ENCODE data around the gene MEAK7. TPM values are rescaled to one million over a fixed set of nuclear protein-coding genes. Genes with fewer than 3 reads are reported as not detected.
"Not testable (repeated sequence)": the region's sequence is repeated elsewhere in the genome, so short reads cannot be mapped to it uniquely, and the experiment has no call there.

Gene MEAK7
- total RNA-seq, 1 donor from 2014 or later, result 30.3 TPM

GRCh38 chr16:84527532-84528269 is 23.2 kb upstream of the MEAK7 start:
- Mint-ChIP-seq H3K27ac (peak overlapping the region; percentile 9), H3K36me3 (peaks cover 10% of the 10 kb centered on the region), H3K9me3 (peaks cover 7% of the 10 kb centered on the region), H3K4me1 (ENCODE audit: unreplicated experiment) (peaks cover 37% of the 10 kb centered on the region), H3K4me3 (no peak overlapping the region), H3K27me3 (no peaks in the 10 kb centered on the region)
- no peak for DNase-seq (ENCODE audit: extremely low spot score, unreplicated experiment)
- no peak for TF ChIP-seq CTCF (conservative IDR thresholded peaks at IDR 0.05)

- Mint-ChIP-seq H3K4me3 (peak overlapping the region; percentile 28), H3K4me1 (ENCODE audit: unreplicated experiment) (peaks cover 30% of the 10 kb centered on the region), H3K9me3 (peaks cover 7% of the 10 kb centered on the region), H3K27ac (peak overlapping the region; percentile 34), H3K27me3 (no peaks in the 10 kb centered on the region), H3K36me3 (peaks cover 3% of the 10 kb centered on the region)
- TF ChIP-seq CTCF (conservative IDR thresholded peaks at IDR 0.05), result no peak
- DNase-seq (ENCODE audit: extremely low spot score, unreplicated experiment), result no peak
Observed at GRCh38 chr16:84526794-84527531, 22.5 kb upstream of the MEAK7 start.

- H3K9me3 Mint-ChIP-seq; H3K27me3 Mint-ChIP-seq; H3K4me3 Mint-ChIP-seq; DNase-seq (ENCODE audit: extremely low spot score, unreplicated experiment); H3K36me3 Mint-ChIP-seq: not testable (repeated sequence)
- Mint-ChIP-seq H3K27ac (peak overlapping the region; percentile 11), H3K4me1 (ENCODE audit: unreplicated experiment) (peaks cover 33% of the 10 kb centered on the region)
Observed at GRCh38 chr16:84524941-84525581, 20.6 kb upstream of the MEAK7 start.

DNA sequence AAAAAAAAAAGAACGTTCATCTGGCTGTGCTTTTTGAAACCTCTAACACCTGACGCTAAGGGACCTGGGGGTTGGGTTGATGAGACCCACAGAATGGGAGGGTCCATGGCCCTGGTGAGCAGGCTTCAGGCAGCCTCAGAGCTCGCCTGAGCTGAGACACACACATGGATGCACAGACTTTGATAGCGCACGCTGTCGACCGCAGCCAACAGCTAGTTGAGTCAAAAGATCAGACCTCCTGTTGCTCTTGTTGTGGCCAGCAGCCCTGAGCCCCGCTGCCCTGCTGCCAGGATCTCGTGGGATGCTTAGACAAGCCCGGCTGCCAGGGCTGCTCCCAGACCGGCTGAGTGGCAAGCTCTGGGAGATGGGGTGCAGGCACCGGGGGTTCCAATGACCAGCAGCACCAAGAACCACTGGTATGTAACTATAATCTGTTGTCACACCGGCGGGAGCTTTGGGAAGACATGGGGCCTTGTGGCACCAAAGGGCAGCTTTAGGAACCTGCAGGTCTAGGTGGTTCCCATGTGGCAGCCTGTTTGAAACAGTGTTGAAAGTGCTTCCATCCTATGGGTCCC is 20.0 kb upstream of the MEAK7 start:
- Mint-ChIP-seq H3K9me3 (peaks cover 5% of the 10 kb centered on the region), H3K4me3 (no peak overlapping the region), H3K27ac (no peak overlapping the region), H3K4me1 (ENCODE audit: unreplicated experiment) (peaks cover 38% of the 10 kb centered on the region), H3K27me3 (no peaks in the 10 kb centered on the region), H3K36me3 (peaks cover 3% of the 10 kb centered on the region)
- no peak for TF ChIP-seq CTCF (conservative IDR thresholded peaks at IDR 0.05)
- no peak for DNase-seq (ENCODE audit: extremely low spot score, unreplicated experiment)

DNA sequence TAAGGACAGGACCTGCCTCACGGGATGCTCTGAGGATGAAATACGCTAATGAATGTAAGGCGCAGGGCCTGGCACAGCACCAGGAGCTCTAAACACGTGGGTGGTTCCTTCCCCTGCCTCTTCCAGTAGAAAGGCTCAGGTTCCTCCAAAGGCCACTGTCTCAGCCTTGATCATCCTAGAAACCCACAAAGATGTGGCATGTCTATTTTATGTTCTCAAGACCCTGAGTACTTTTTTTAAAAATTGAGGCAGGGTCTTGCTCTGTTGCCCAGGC is 17.0 kb upstream of the MEAK7 start:
- Mint-ChIP-seq H3K36me3 (no peaks in the 10 kb centered on the region), H3K4me3 (no peak overlapping the region), H3K9me3 (no peaks in the 10 kb centered on the region), H3K4me1 (ENCODE audit: unreplicated experiment) (peaks cover 36% of the 10 kb centered on the region), H3K27me3 (no peaks in the 10 kb centered on the region), H3K27ac (no peak overlapping the region)
- no peak for TF ChIP-seq CTCF (conservative IDR thresholded peaks at IDR 0.05)
- no peak for DNase-seq (ENCODE audit: extremely low spot score, unreplicated experiment)
